ENCODE data around the gene APOBEC4. TPM values are rescaled to one million over a fixed set of nuclear protein-coding genes. Genes with fewer than 3 reads are reported as not detected.

The APOBEC4 gene
- total and polyA plus RNA-seq, 10 of the 15 experiments (the other 5 are each of a cell fraction or from before 2014, with no cell fraction given): 0.04 to 0.25 (median 0.06) TPM; not detected in 5

- no TSS peak for BruUV-seq (replicated peaks)
- Histone ChIP-seq H3K4me1 (ENCODE audit: control insufficient read depth, insufficient read depth, low read length) (no peaks in the 10 kb centered on the region), H3K36me3 (ENCODE audit: control insufficient read depth in 2 of 2, insufficient read depth in 2 of 2, low read length in 1 of 2) (peaks cover 0 to 2% of the 10 kb centered on the region in 2 experiments; a peak in 2 of 4 replicates), H3K9ac (ENCODE audit: control insufficient read depth, insufficient read depth, low read length) (no peak overlapping the region), H3K27ac (ENCODE audit: control insufficient read depth, insufficient read depth) (no peak overlapping the region), H3K4me3 (no peak overlapping the region), H3K27me3 (replicated peaks in 1 of 2; ENCODE audit: control insufficient read depth in 2 of 2, insufficient read depth in 2 of 2, low read length in 1 of 2) (no peaks in the 10 kb centered on the region), H3K4me2 (ENCODE audit: control insufficient read depth, insufficient read depth) (no peak overlapping the region), H2AFZ (ENCODE audit: control insufficient read depth, low read depth, low read length) (no peak overlapping the region), H3K9me3 (replicated peaks; ENCODE audit: control insufficient read depth, insufficient read depth, low read length) (no peaks in the 10 kb centered on the region), H4K20me1 (ENCODE audit: control insufficient read depth, insufficient read depth) (no peaks in the 10 kb centered on the region), H3K79me2 (ENCODE audit: control insufficient read depth, insufficient read depth, low read length) (no peaks in the 10 kb centered on the region)
- TF ChIP-seq ATF3 (IDR thresholded peaks at IDR 0.05; ENCODE audit: borderline replicate concordance, extremely low read depth, low read depth, low read length) (no peak), ZNF687 (IDR thresholded peaks at IDR 0.05) (no peak), HDAC2 (IDR thresholded peaks at IDR 0.05) (no peak), BCLAF1 (IDR thresholded peaks at IDR 0.05) (no peak), HSF1 (IDR thresholded peaks at IDR 0.05; ENCODE audit: low read depth, low read length) (no peak), TARDBP (IDR thresholded peaks at IDR 0.05; ENCODE audit: borderline replicate concordance) (no peak), EP300 (IDR thresholded peaks at IDR 0.05; ENCODE audit: borderline replicate concordance in 1 of 2, control insufficient read depth in 1 of 2, low read depth in 2 of 2, low read length in 2 of 2) (no peak), HCFC1 (IDR thresholded peaks at IDR 0.05; ENCODE audit: low read length) (no peak), ATF7 (IDR thresholded peaks at IDR 0.05; ENCODE audit: low read depth) (no peak), CBFB (IDR thresholded peaks at IDR 0.05; ENCODE audit: low read depth) (no peak), NBN (IDR thresholded peaks at IDR 0.05) (no peak), E2F4 (IDR thresholded peaks at IDR 0.05; ENCODE audit: low read depth, low read length) (no peak)
- ChIA-PET POLR2A (no interaction called here), RAD21 (ENCODE audit: unreplicated experiment) (no interaction called here), SMC1A (ENCODE audit: uncharacterized antibody, unreplicated experiment) (no interaction called here), CTCF (no interaction called here)
- FAIRE-seq (no peak), DNase-seq (ENCODE audit: low read depth, low spot score) (no peak), ATAC-seq (no peak)
- 71% methylated on average over 7 of the region's 7 CpGs for WGBS (ENCODE audit: insufficient coverage, insufficient replicate concordance, low lambda C conversion rate, missing lambda C conversion rate)
- in situ Hi-C loops (cut with MboI): no loop called here
- intact Hi-C loops (cut with micrococcal nuclease; ENCODE audit: unreplicated experiment): no loop called here
These were observed 49.1 kb upstream of the APOBEC4 start for GRCh38 chr1:183702087-183702812.
